ENCODE results near the gene TIMM17B.

Gene TIMM17B

GRCh38 chrX:48911412-48912182 lies 14.0 kb upstream of the TIMM17B start, which contains the start of gene SLC35A2:
SLC35A2 (minus strand) TSS chrX:48911646; CDS start chrX:48911636, 10 bp downstream.
- TF ChIP-seq ZBTB7A (IDR thresholded peaks at IDR 0.05; ENCODE audit: low read depth) (no peak), CREB1 (IDR thresholded peaks at IDR 0.05; ENCODE audit: low read depth) (peak; percentile 71; the same call in 1 of the 2 replicates), RAD21 (IDR thresholded peaks at IDR 0.05; ENCODE audit: low read depth) (no peak), TAF1 (IDR thresholded peaks at IDR 0.05; ENCODE audit: low read depth) (peak; percentile 64), EGR1 (IDR thresholded peaks at IDR 0.05) (no peak), YY1 (IDR thresholded peaks at IDR 0.05; ENCODE audit: low read depth) (peak; percentile 88), CEBPB (IDR thresholded peaks at IDR 0.05) (no peak), USF1 (IDR thresholded peaks at IDR 0.05) (peak; percentile 53), TEAD4 (IDR thresholded peaks at IDR 0.05) (no peak), FOXM1 (IDR thresholded peaks at IDR 0.05; ENCODE audit: borderline replicate concordance, low read depth) (no peak), NFIC (IDR thresholded peaks at IDR 0.05) (no peak), EP300 (IDR thresholded peaks at IDR 0.05; ENCODE audit: borderline replicate concordance) (no peak), TCF12 (IDR thresholded peaks at IDR 0.05; ENCODE audit: low read depth) (no peak)
- TF ChIP-seq, protein P1, sequence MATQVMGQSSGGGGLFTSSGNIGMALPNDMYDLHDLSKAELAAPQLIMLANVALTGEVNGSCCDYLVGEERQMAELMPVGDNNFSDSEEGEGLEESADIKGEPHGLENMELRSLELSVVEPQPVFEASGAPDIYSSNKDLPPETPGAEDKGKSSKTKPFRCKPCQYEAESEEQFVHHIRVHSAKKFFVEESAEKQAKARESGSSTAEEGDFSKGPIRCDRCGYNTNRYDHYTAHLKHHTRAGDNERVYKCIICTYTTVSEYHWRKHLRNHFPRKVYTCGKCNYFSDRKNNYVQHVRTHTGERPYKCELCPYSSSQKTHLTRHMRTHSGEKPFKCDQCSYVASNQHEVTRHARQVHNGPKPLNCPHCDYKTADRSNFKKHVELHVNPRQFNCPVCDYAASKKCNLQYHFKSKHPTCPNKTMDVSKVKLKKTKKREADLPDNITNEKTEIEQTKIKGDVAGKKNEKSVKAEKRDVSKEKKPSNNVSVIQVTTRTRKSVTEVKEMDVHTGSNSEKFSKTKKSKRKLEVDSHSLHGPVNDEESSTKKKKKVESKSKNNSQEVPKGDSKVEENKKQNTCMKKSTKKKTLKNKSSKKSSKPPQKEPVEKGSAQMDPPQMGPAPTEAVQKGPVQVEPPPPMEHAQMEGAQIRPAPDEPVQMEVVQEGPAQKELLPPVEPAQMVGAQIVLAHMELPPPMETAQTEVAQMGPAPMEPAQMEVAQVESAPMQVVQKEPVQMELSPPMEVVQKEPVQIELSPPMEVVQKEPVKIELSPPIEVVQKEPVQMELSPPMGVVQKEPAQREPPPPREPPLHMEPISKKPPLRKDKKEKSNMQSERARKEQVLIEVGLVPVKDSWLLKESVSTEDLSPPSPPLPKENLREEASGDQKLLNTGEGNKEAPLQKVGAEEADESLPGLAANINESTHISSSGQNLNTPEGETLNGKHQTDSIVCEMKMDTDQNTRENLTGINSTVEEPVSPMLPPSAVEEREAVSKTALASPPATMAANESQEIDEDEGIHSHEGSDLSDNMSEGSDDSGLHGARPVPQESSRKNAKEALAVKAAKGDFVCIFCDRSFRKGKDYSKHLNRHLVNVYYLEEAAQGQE (IDR thresholded peaks at IDR 0.05; ENCODE audit: low read depth), result no peak
- TF ChIP-seq, protein P2, sequence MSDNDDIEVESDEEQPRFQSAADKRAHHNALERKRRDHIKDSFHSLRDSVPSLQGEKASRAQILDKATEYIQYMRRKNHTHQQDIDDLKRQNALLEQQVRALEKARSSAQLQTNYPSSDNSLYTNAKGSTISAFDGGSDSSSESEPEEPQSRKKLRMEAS (IDR thresholded peaks at IDR 0.05), result peak; percentile 16

- no peak for TF ChIP-seq RAD21 (IDR thresholded peaks at IDR 0.05; ENCODE audit: low read depth)
- no peak for TF ChIP-seq EGR1 (IDR thresholded peaks at IDR 0.05)
- TF ChIP-seq, protein P1 (IDR thresholded peaks at IDR 0.05; ENCODE audit: low read depth), result no peak
- no peak for TF ChIP-seq ZBTB7A (IDR thresholded peaks at IDR 0.05; ENCODE audit: low read depth)
- no peak for TF ChIP-seq FOXM1 (IDR thresholded peaks at IDR 0.05; ENCODE audit: borderline replicate concordance, low read depth)
- TF ChIP-seq TCF12 (IDR thresholded peaks at IDR 0.05; ENCODE audit: low read depth), result no peak
- no peak for TF ChIP-seq CREB1 (IDR thresholded peaks at IDR 0.05; ENCODE audit: low read depth)
- no peak for TF ChIP-seq YY1 (IDR thresholded peaks at IDR 0.05; ENCODE audit: low read depth)
- no peak for TF ChIP-seq USF1 (IDR thresholded peaks at IDR 0.05)
- no peak for TF ChIP-seq EP300 (IDR thresholded peaks at IDR 0.05; ENCODE audit: borderline replicate concordance)
- no peak for TF ChIP-seq TAF1 (IDR thresholded peaks at IDR 0.05; ENCODE audit: low read depth)
- TF ChIP-seq NFIC (IDR thresholded peaks at IDR 0.05), result no peak
- TF ChIP-seq, protein P2 (IDR thresholded peaks at IDR 0.05), result no peak
- TF ChIP-seq CEBPB (IDR thresholded peaks at IDR 0.05), result no peak
- TF ChIP-seq TEAD4 (IDR thresholded peaks at IDR 0.05), result no peak
These were observed 13.4 kb upstream of the TIMM17B start for GRCh38 chrX:48910926-48911411.

GRCh38 chrX:48909703-48910294 lies 12.2 kb upstream of the TIMM17B start:
- TF ChIP-seq TEAD4 (IDR thresholded peaks at IDR 0.05) (no peak), ZBTB7A (IDR thresholded peaks at IDR 0.05; ENCODE audit: low read depth) (no peak), YY1 (IDR thresholded peaks at IDR 0.05; ENCODE audit: low read depth) (no peak), NFIC (IDR thresholded peaks at IDR 0.05) (no peak), CEBPB (IDR thresholded peaks at IDR 0.05) (no peak), EGR1 (IDR thresholded peaks at IDR 0.05) (no peak), TCF12 (IDR thresholded peaks at IDR 0.05; ENCODE audit: low read depth) (no peak), TAF1 (IDR thresholded peaks at IDR 0.05; ENCODE audit: low read depth) (no peak)
- TF ChIP-seq, protein P2 (IDR thresholded peaks at IDR 0.05), result no peak
- TF ChIP-seq, protein P1 (IDR thresholded peaks at IDR 0.05; ENCODE audit: low read depth), result no peak
